Measurements from ENCODE around the gene HENMT1. TPM values are rescaled to one million over a fixed set of nuclear protein-coding genes. Genes with fewer than 3 reads are reported as not detected.

Gene HENMT1
- polyA plus RNA-seq, 4 donors = 8.9 to 10.8 (median 9.6) TPM

GRCh38 chr1:108699375-108700332 lies 38.8 kb upstream of the HENMT1 start:
- 83 to 86% (median 85%) methylated on average over 22 of the region's 22 CpGs for WGBS, 3 donors
- peaks cover 14 to 17% (median 15%) of the 10 kb centered on the region in 3 donors for H3K36me3 ChIP-seq (ENCODE audit: control insufficient read depth in 3 of 3, insufficient read depth in 2 of 3, low read depth in 1 of 3, low read length in 3 of 3)
- H3K27ac ChIP-seq (ENCODE audit: low read depth in 1 of 3, low read length in 2 of 3) = no peak overlapping the region
- no peak overlapping the region for H3K4me3 ChIP-seq (ENCODE audit: low read depth in 1 of 3, low read length in 3 of 3)
- no peaks in the 10 kb centered on the region for H3K9me3 ChIP-seq (ENCODE audit: control insufficient read depth in 2 of 2, insufficient read depth in 1 of 2, low read depth in 1 of 2, low read length in 1 of 2)
- H3K27me3 ChIP-seq (ENCODE audit: control insufficient read depth in 3 of 3, insufficient read depth in 3 of 3, low read length in 3 of 3) = no peaks in the 10 kb centered on the region
- peaks cover 0 to 3% (median 0%) of the 10 kb centered on the region in 3 donors for H3K4me1 ChIP-seq (ENCODE audit: control insufficient read depth in 3 of 3, insufficient read depth in 2 of 3, low read depth in 1 of 3, low read length in 2 of 3)
- no peak for DNase-seq
- no peak for FAIRE-seq

- Histone ChIP-seq H3K27me3 (ENCODE audit: control insufficient read depth in 3 of 3, insufficient read depth in 3 of 3, low read length in 3 of 3) (no peaks in the 10 kb centered on the region), H3K9me3 (ENCODE audit: control insufficient read depth in 2 of 2, insufficient read depth in 1 of 2, low read depth in 1 of 2, low read length in 1 of 2) (no peaks in the 10 kb centered on the region), H3K36me3 (ENCODE audit: control insufficient read depth in 3 of 3, insufficient read depth in 2 of 3, low read depth in 1 of 3, low read length in 3 of 3) (peaks cover 11 to 14% (median 14%) of the 10 kb centered on the region in 3 donors), H3K4me3 (ENCODE audit: low read depth in 1 of 3, low read length in 3 of 3) (no peak overlapping the region), H3K27ac (ENCODE audit: low read depth in 1 of 3, low read length in 2 of 3) (no peak overlapping the region), H3K4me1 (ENCODE audit: control insufficient read depth in 3 of 3, insufficient read depth in 2 of 3, low read depth in 1 of 3, low read length in 2 of 3) (peaks cover 0 to 3% (median 2%) of the 10 kb centered on the region in 3 donors)
- FAIRE-seq = no peak
- DNase-seq = no peak
- WGBS, 3 donors = 60 to 73% (median 67%) methylated on average over 5 of the region's 5 CpGs
These were observed 34.6 kb upstream of the HENMT1 start for GRCh38 chr1:108695535-108695934.

GRCh38 chr1:108692724-108693655 lies 32.1 kb upstream of the HENMT1 start:
- Histone ChIP-seq H3K4me1 (ENCODE audit: control insufficient read depth in 3 of 3, insufficient read depth in 2 of 3, low read depth in 1 of 3, low read length in 2 of 3) (peaks cover 0 to 3% (median 2%) of the 10 kb centered on the region in 3 donors), H3K9me3 (ENCODE audit: control insufficient read depth in 2 of 2, insufficient read depth in 1 of 2, low read depth in 1 of 2, low read length in 1 of 2) (no peaks in the 10 kb centered on the region), H3K27ac (ENCODE audit: low read depth in 1 of 3, low read length in 2 of 3) (peak overlapping the region; percentile 94 to 99 (median 97)), H3K36me3 (ENCODE audit: control insufficient read depth in 3 of 3, insufficient read depth in 2 of 3, low read depth in 1 of 3, low read length in 3 of 3) (peaks cover 3 to 6% (median 4%) of the 10 kb centered on the region in 3 donors), H3K27me3 (ENCODE audit: control insufficient read depth in 3 of 3, insufficient read depth in 3 of 3, low read length in 3 of 3) (no peaks in the 10 kb centered on the region), H3K4me3 (ENCODE audit: low read depth in 1 of 3, low read length in 3 of 3) (peak overlapping the region; percentile 74 to 87 (median 77))
- 0 to 1% (median 0%) methylated on average over 34 to 36 of the region's 36 CpGs for WGBS, 3 donors
- DNase-seq (peak; percentile 72 to 82), FAIRE-seq (no peak)

GRCh38 chr1:108691942-108692723 lies 31.2 kb upstream of the HENMT1 start, which contains the start of gene PRPF38B:
Gene PRPF38B (plus strand): TSS chr1:108692310. CDS start chr1:108692592, 282 bp downstream.
- Histone ChIP-seq H3K36me3 (ENCODE audit: control insufficient read depth in 3 of 3, insufficient read depth in 2 of 3, low read depth in 1 of 3, low read length in 3 of 3) (peaks cover 2 to 6% (median 4%) of the 10 kb centered on the region in 3 donors), H3K27me3 (ENCODE audit: control insufficient read depth in 3 of 3, insufficient read depth in 3 of 3, low read length in 3 of 3) (no peaks in the 10 kb centered on the region), H3K27ac (ENCODE audit: low read depth in 1 of 3, low read length in 2 of 3) (peak within 1 kb of the TSS; percentile 94 to 99 (median 97)), H3K4me3 (ENCODE audit: low read depth in 1 of 3, low read length in 3 of 3) (peak within 1 kb of the TSS; percentile 74 to 87 (median 77)), H3K9me3 (ENCODE audit: control insufficient read depth in 2 of 2, insufficient read depth in 1 of 2, low read depth in 1 of 2, low read length in 1 of 2) (no peaks in the 10 kb centered on the region), H3K4me1 (ENCODE audit: control insufficient read depth in 3 of 3, insufficient read depth in 2 of 3, low read depth in 1 of 3, low read length in 2 of 3) (peaks cover 0 to 3% (median 2%) of the 10 kb centered on the region in 3 donors)
- no peak for FAIRE-seq
- 0% methylated on average over 46 to 59 of the region's 59 CpGs for WGBS, 3 donors
- DNase-seq = peak; percentile 96 to 97

GRCh38 chr1:108691128-108691941 lies 30.4 kb upstream of the HENMT1 start:
- Histone ChIP-seq H3K36me3 (ENCODE audit: control insufficient read depth in 3 of 3, insufficient read depth in 2 of 3, low read depth in 1 of 3, low read length in 3 of 3) (peaks cover 0 to 2% (median 0%) of the 10 kb centered on the region in 3 donors), H3K27ac (ENCODE audit: low read depth in 1 of 3, low read length in 2 of 3) (peak overlapping the region; percentile 94 to 99 (median 97)), H3K4me1 (ENCODE audit: control insufficient read depth in 3 of 3, insufficient read depth in 2 of 3, low read depth in 1 of 3, low read length in 2 of 3) (peaks cover 0 to 2% (median 0%) of the 10 kb centered on the region in 3 donors), H3K9me3 (ENCODE audit: control insufficient read depth in 2 of 2, insufficient read depth in 1 of 2, low read depth in 1 of 2, low read length in 1 of 2) (no peaks in the 10 kb centered on the region), H3K27me3 (ENCODE audit: control insufficient read depth in 3 of 3, insufficient read depth in 3 of 3, low read length in 3 of 3) (no peaks in the 10 kb centered on the region), H3K4me3 (ENCODE audit: low read depth in 1 of 3, low read length in 3 of 3) (peak overlapping the region; percentile 74 to 87 (median 77))
- FAIRE-seq (no peak), DNase-seq (peak in 1 of 2 donors; percentile 14)
- WGBS, 3 donors = 7 to 15% (median 10%) methylated on average over 12 of the region's 12 CpGs

- WGBS, 3 donors = 41 to 51% (median 50%) methylated on average over 2 of the region's 2 CpGs
- H3K27me3 ChIP-seq (ENCODE audit: control insufficient read depth in 3 of 3, insufficient read depth in 3 of 3, low read length in 3 of 3) = peaks cover 0 to 2% (median 0%) of the 10 kb centered on the region in 3 donors
- peaks cover 0 to 2% (median 0%) of the 10 kb centered on the region in 3 donors for H3K4me1 ChIP-seq (ENCODE audit: control insufficient read depth in 3 of 3, insufficient read depth in 2 of 3, low read depth in 1 of 3, low read length in 2 of 3)
- no peaks in the 10 kb centered on the region for H3K9me3 ChIP-seq (ENCODE audit: control insufficient read depth in 2 of 2, insufficient read depth in 1 of 2, low read depth in 1 of 2, low read length in 1 of 2)
- no peak overlapping the region for H3K4me3 ChIP-seq (ENCODE audit: low read depth in 1 of 3, low read length in 3 of 3)
- FAIRE-seq (no peak), DNase-seq (no peak)
- H3K36me3 ChIP-seq (ENCODE audit: control insufficient read depth in 3 of 3, insufficient read depth in 2 of 3, low read depth in 1 of 3, low read length in 3 of 3) = no peaks in the 10 kb centered on the region
- H3K27ac ChIP-seq (ENCODE audit: low read depth in 1 of 3, low read length in 2 of 3) = no peak overlapping the region
These were observed 25.9 kb upstream of the HENMT1 start for GRCh38 chr1:108686614-108687313.

- FAIRE-seq (no peak), DNase-seq (no peak)
- Histone ChIP-seq H3K9me3 (ENCODE audit: control insufficient read depth in 2 of 2, insufficient read depth in 1 of 2, low read depth in 1 of 2, low read length in 1 of 2) (no peaks in the 10 kb centered on the region), H3K36me3 (ENCODE audit: control insufficient read depth in 3 of 3, insufficient read depth in 2 of 3, low read depth in 1 of 3, low read length in 3 of 3) (no peaks in the 10 kb centered on the region), H3K4me3 (ENCODE audit: low read depth in 1 of 3, low read length in 3 of 3) (no peak overlapping the region), H3K27ac (ENCODE audit: low read depth in 1 of 3, low read length in 2 of 3) (no peak overlapping the region), H3K4me1 (ENCODE audit: control insufficient read depth in 3 of 3, insufficient read depth in 2 of 3, low read depth in 1 of 3, low read length in 2 of 3) (no peaks in the 10 kb centered on the region), H3K27me3 (ENCODE audit: control insufficient read depth in 3 of 3, insufficient read depth in 3 of 3, low read length in 3 of 3) (peaks cover 0 to 2% (median 0%) of the 10 kb centered on the region in 3 donors)
- WGBS, 3 donors = 75 to 89% (median 87%) methylated on average over 1 of the region's 1 CpG
These were observed 24.6 kb upstream of the HENMT1 start for GRCh38 chr1:108685529-108685928.
